MM.1S (cell line): Measurements from ENCODE around the gene CCHCR1.
"Not testable (repeated sequence)": the region's sequence is repeated elsewhere in the genome, so short reads cannot be mapped to it uniquely, and the experiment has no call there.

Experiments used
- DNase-seq: peaks from one replicate; pipeline ENCODE4 v3.0.0-alpha.2; 2015
- H2AFZ ChIP-seq: fragments of 300-600 bp; sonication (generic); 2 replicates; pipeline ENCODE4 v1.6.0; 2016; ENCODE audit warnings: antibody characterized with exemption, low read length
- H3F3A ChIP-seq: fragments of 300-600 bp; sonication (generic); 2 replicates; pipeline ENCODE4 v1.6.1; 2016; ENCODE audit warnings: mild to moderate bottlenecking, antibody characterized with exemption, low read length, moderate library complexity, mixed read lengths; ENCODE audit not compliant: insufficient read depth
- H3K27ac ChIP-seq: fragments of 300-600 bp; sonication (generic); 2 replicates; pipeline ENCODE4 v1.5.1; 2016; ENCODE audit warnings: mild to moderate bottlenecking, low read length
- H3K27me3 ChIP-seq: fragments of 300-600 bp; sonication (generic); replicated peaks from 2 replicates; pipeline ENCODE4 v1.6.0; 2016; ENCODE audit warnings: low read length; ENCODE audit not compliant: insufficient read depth
- H3K36me3 ChIP-seq: fragments of 300-600 bp; sonication (generic); replicated peaks from 2 replicates; pipeline ENCODE4 v1.6.1; 2016; ENCODE audit warnings: mild to moderate bottlenecking, low read length, mixed read lengths; ENCODE audit not compliant: insufficient read depth
- H3K4me1 ChIP-seq: fragments of 300-600 bp; sonication (generic); 2 replicates; pipeline ENCODE4 v1.6.1; 2016; ENCODE audit warnings: low read length, mixed read lengths
- H3K4me2 ChIP-seq: fragments of 300-600 bp; sonication (generic); 2 replicates; pipeline ENCODE4 v1.6.0; 2016; ENCODE audit warnings: low read depth, low read length
- H3K4me3 ChIP-seq: fragments of 300-600 bp; sonication (generic); 2 replicates; pipeline ENCODE4 v1.5.1; 2016; ENCODE audit warnings: low read length, mixed read lengths
- H3K79me2 ChIP-seq: fragments of 300-600 bp; sonication (generic); 2 replicates; pipeline ENCODE4 v1.6.1; 2016; ENCODE audit warnings: mixed run types, low read length, mixed read lengths
- H3K9ac ChIP-seq: fragments of 300-600 bp; sonication (generic); 2 replicates; pipeline ENCODE4 v1.6.1; 2016; ENCODE audit warnings: low read length, mixed read lengths
- H3K9me2 ChIP-seq: fragments of 300-600 bp; sonication (generic); replicated peaks from 2 replicates; pipeline ENCODE4 v1.6.1; 2016; ENCODE audit warnings: mild to moderate bottlenecking, low read length, mixed read lengths; ENCODE audit not compliant: insufficient read depth
- H3K9me3 ChIP-seq: fragments of 300-600 bp; sonication (generic); replicated peaks from 2 replicates; pipeline ENCODE4 v1.6.1; 2016; ENCODE audit warnings: mild to moderate bottlenecking, low read length, mixed read lengths; ENCODE audit not compliant: insufficient read depth
- H4K20me1 ChIP-seq: fragments of 300-600 bp; sonication (generic); 2 replicates; pipeline ENCODE4 v1.6.1; 2016; ENCODE audit warnings: mild to moderate bottlenecking, low read length, moderate library complexity, mixed read lengths; ENCODE audit not compliant: insufficient read depth
- CTCF ChIP-seq: fragments of 300-600 bp; sonication (generic); IDR thresholded peaks from 2 replicates; pipeline ENCODE4 v1.5.1; 2016; ENCODE audit warnings: antibody characterized with exemption, low read length, mixed read lengths
- EZH2 ChIP-seq: fragments of 300-600 bp; sonication (generic); optimal IDR thresholded peaks from 2 replicates; pipeline ENCODE3; 2017; ENCODE audit warnings: low read depth, mild to moderate bottlenecking, antibody characterized with exemption, low read length, mixed read lengths
- EZH2phosphoT487 ChIP-seq: fragments of 300-600 bp; sonication (generic); IDR thresholded peaks from 2 replicates; pipeline ENCODE4 v1.6.1; 2018; ENCODE audit warnings: antibody characterized with exemption, low read length

Gene CCHCR1

DNA sequence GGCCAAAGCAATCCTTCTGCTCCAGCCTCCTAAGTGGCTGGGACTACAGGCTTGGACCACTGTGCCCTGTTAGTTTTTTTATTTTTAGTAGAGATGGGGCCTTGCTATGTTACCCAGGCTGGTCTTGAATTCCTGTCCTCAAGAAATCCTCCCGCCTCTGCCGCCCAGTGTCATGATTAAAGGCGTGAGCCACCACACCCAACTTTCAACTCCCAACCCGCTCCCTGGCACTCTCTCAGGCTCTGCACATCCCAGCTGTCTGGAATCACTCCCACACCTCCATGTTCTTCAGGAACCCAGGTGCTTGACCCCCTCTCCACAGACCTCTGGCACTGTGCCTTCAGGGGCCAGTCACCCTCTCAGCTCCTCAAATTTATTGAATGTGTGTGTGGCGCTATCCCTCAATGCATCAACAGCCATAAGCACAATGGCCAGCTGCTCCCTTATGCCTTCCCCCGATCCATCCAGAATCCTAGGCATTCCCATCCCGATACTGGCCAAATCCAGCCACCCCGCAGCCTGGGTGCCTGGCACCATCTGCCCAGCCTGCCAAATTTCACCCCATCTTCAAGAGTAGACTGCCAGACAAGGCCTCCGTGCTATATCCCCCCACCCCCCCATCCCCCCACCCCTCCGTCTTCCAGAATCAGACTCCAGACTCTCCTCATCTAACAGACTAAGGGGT is 13.5 kb upstream of the CCHCR1 start:
- H3K27me3 ChIP-seq = no peaks in the 10 kb centered on the region
- no peaks in the 10 kb centered on the region for H3K4me1 ChIP-seq
- no peak overlapping the region for H3K27ac ChIP-seq
- no peaks in the 10 kb centered on the region for H4K20me1 ChIP-seq
- H2AFZ ChIP-seq = no peak overlapping the region
- no peak overlapping the region for H3K9ac ChIP-seq
- no peak for TF ChIP-seq EZH2phosphoT487
- TF ChIP-seq CTCF = no peak
- TF ChIP-seq EZH2 = no peak
- no peak for DNase-seq
- H3K79me2 ChIP-seq = no peaks in the 10 kb centered on the region
- H3K4me3 ChIP-seq = no peak overlapping the region
- H3K36me3 ChIP-seq = no peaks in the 10 kb centered on the region
- H3K9me3 ChIP-seq = no peaks in the 10 kb centered on the region
- H3K9me2 ChIP-seq = no peaks in the 10 kb centered on the region
- no peaks in the 10 kb centered on the region for H3F3A ChIP-seq
- no peak overlapping the region for H3K4me2 ChIP-seq

GRCh38 chr6:31170600-31170881 is 12.9 kb upstream of the CCHCR1 start, which contains the start of gene POU5F1:
Gene POU5F1 (minus strand): TSS chr6:31170682. CDS start chr6:31170620, 62 bp downstream.
- Histone ChIP-seq H3K9ac (no peak within 1 kb of the TSS), H3K36me3 (no peaks in the 10 kb centered on the region), H3K27me3 (no peaks in the 10 kb centered on the region), H3F3A (no peaks in the 10 kb centered on the region), H3K79me2 (no peaks in the 10 kb centered on the region), H2AFZ (no peak within 1 kb of the TSS), H4K20me1 (no peaks in the 10 kb centered on the region), H3K4me1 (no peaks in the 10 kb centered on the region), H3K9me3 (no peaks in the 10 kb centered on the region), H3K4me3 (no peak within 1 kb of the TSS), H3K4me2 (no peak within 1 kb of the TSS), H3K27ac (no peak within 1 kb of the TSS), H3K9me2 (no peaks in the 10 kb centered on the region)
- DNase-seq = no peak
- TF ChIP-seq EZH2 (no peak), CTCF (no peak), EZH2phosphoT487 (no peak)

- H3K9me2 ChIP-seq, H4K20me1 ChIP-seq, H3K79me2 ChIP-seq, H3K27ac ChIP-seq, H3K4me2 ChIP-seq, H2AFZ ChIP-seq, H3F3A ChIP-seq, H3K9ac ChIP-seq, H3K4me3 ChIP-seq, H3K27me3 ChIP-seq, H3K36me3 ChIP-seq, H3K9me3 ChIP-seq, DNase-seq, H3K4me1 ChIP-seq: not testable (repeated sequence)
These were observed 12.4 kb upstream of the CCHCR1 start for GRCh38 chr6:31169858-31170599.
